Superior temporal gyrus (tissue), 1 donor: Measurements from ENCODE around the gene RAB40B.
"Not testable (repeated sequence)": the region's sequence is repeated elsewhere in the genome, so short reads cannot be mapped to it uniquely, and the experiment has no call there.

Source experiments
- DNase-seq: peaks from one replicate; pipeline ENCODE4 v3.0.0-alpha.2; 2016; ENCODE audit errors: extremely low spot score

The RAB40B gene

DNA sequence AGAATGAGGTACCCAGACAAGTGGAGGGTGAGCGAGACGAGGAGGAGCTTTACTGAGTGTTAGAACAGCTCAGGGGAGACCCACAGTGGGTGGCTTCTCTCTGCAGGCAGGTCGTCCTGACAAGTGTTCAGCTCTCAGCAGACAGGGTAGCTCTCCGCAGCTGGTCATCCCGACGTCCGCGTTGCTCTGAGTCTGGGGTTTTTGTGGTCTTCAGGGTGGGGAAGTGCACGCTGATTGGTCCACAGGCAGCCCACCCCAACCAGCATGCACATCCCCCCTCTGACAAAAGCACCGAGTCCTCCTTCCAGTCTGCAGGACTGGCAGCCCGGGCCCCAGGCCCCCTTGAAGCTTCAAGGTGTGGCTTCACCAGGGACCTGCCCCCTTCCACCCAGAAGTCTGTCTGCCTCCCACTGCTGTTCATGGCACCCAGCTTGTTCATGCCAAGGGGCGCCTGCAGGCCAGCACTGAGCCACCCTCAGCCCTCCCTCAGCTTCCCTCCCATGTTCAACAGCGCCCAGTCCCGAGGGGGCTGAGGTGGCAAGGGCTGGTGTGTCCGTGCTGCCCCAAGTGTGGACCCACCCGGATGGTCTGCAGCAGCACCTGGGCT is 30.4 kb downstream of the RAB40B start:
- no peak for DNase-seq

DNA sequence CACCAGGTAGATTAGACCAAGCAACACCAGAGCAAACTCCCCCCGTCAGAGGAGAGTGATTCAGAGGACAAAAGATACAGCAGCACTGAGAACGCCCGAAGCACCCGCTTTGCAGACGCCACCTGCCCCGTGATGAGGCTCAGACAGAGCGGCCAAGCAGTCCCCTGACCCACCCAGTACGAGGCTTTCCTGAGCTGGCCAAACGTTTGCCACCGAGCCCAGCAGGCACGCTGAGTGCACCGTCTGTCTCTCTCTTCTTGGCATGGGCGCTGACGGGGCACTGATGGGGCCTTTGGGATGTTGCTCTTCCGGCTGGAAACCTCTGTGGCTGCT is 30.9 kb downstream of the RAB40B start:
- DNase-seq = no peak

DNA sequence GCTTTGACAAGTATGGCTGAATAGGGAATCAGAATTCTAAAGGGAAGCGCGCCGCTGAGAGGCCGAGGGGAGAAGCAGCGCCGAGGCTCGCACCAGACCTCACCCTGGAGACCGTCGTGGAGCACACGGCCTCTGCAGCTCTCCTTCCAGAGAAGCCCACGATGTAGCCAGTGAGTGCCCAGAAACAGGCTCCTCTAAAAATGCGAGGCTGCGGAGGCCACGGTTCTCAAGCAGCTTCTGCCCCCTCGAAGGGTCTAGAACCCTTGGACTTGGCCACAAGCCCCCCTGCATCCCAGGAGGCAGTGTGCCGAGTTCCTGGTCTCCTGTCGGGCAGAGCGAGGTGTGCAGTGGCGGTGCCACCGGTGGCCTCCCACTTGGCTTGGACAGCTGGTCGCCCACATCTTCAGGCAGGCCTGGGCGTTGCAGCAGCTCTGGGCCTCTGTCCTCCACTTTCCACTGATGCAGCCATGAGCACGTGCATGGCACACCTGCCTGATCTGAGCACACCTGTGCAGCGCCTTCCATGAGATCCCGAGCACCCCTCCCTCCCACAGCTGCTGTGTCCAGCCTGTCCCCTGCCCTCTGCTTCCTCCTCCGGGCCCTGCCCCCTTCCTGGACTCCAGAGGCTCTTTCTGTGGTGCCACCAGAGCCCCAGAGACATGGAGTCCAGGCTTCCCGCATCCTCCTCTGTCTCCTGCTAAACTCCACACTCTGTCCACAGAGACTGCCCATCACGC is 31.4 kb downstream of the RAB40B start:
- no peak for DNase-seq

DNA sequence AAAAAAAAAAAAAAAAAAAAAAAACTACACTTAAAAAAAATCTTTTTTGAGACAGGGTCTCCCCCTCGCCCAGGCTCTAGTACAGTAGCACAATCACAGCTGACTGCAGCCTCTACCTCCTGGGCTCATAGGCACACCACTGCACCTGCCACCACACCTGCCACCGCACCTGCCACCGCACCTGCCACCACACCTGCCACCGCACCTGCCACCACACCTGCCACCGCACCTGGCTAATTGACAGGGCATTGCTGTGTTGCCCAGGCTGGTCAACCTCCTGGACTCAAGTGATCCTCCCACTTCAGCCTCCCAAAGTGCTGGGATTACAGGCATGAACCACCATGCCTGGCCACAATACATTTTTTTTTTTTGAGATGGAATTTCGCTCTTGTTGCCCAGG is 32.6 kb downstream of the RAB40B start:
- DNase-seq = no peak

DNA sequence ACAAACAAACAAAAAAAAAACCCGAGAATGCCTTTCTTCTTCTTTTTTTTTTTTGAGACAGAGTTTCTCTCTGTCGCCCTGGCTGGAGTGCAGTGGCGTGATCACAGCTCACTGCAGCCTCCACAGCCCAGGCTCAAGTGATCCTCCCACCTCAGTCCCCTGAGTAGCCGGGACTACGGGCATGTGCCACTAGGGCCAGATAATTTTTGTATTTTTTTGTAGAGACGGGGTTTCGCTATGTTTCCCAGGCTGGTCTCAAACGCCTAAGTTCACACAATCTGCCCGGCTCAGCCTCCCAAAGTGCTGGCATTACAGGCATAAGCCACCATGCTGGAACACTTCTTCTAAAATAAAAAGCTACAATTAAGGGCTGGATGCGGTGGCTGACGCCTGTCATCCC is 33.3 kb downstream of the RAB40B start:
- DNase-seq = no peak

DNA sequence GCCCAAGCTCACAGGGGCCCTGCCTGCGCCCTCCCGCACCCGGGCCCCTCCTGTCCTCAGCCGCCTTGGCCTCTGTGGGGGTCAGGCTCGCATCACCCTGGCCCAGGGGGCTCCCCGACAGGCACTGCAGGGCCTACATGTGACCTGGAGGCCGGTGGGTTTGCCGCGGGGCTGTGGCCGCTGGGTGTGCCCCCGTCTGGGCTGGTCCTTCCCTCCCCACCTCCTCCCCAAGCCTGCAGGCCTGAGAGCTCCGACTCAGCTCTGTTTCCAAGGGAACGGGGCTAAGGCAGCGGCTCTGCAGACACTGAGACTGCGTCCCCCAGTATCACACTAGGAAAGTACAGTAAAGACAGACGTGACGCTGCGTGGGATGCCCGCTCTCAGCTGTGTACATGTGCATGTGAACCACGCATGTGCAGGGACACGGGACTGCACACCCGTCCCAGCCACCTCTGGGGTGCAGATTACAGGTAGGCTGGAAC is 33.8 kb downstream of the RAB40B start:
- peak; percentile 52 for DNase-seq

GRCh38 chr17:82664276-82664575 is 34.3 kb downstream of the RAB40B start:
- DNase-seq = no peak

GRCh38 chr17:82663381-82664275 is 34.9 kb downstream of the RAB40B start:
- DNase-seq = no peak

GRCh38 chr17:82662711-82663261 is 35.7 kb downstream of the RAB40B start:
- no peak for DNase-seq

DNA sequence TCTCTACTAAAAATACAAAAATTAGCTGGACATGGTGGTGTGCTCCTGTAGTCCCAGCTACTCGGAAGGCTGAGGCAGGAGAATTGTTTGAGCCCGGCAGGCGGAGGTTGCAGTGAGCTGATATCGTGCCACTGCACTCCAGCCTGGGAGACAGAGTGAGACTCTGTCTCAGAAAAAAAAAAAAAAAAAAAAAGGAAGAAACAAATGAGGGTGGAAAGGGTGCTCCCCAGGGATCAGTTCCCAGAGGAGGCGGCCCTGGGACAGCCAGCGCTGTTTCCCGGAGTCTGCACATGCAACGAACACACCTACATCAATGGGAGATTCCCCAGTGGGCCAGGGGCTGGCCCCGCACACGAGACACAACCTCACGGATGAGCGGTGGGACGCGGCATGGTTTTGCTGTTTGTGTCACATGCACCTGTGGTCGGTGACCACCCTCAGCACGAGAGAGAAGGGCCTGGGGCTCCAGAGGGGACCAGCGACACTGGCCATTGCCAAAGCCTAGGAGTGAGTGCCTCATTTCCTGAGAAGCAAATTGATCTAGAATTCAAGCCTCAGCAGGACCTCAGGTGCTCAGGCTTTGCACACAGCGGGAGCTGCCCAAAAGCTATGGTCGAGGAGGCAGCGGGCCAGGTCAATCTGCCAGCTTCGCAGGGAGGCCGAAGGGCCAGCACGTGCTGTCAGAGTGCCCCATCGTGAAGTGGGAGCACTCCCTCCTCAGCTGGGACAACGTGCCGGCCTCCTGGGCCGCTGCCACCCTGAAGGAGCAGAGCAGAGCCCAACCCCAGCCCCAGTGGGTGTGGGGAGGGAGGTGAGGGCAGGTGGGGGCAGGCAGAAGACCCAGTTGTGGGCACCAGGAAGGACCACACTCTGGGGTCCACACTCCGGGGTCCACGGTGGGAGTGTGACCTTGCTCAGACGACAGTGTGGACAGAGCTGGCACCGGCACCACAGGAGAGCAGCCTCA is 36.5 kb downstream of the RAB40B start:
- DNase-seq = no peak

GRCh38 chr17:82659886-82660285 is 38.6 kb downstream of the RAB40B start:
- DNase-seq = no peak

DNA sequence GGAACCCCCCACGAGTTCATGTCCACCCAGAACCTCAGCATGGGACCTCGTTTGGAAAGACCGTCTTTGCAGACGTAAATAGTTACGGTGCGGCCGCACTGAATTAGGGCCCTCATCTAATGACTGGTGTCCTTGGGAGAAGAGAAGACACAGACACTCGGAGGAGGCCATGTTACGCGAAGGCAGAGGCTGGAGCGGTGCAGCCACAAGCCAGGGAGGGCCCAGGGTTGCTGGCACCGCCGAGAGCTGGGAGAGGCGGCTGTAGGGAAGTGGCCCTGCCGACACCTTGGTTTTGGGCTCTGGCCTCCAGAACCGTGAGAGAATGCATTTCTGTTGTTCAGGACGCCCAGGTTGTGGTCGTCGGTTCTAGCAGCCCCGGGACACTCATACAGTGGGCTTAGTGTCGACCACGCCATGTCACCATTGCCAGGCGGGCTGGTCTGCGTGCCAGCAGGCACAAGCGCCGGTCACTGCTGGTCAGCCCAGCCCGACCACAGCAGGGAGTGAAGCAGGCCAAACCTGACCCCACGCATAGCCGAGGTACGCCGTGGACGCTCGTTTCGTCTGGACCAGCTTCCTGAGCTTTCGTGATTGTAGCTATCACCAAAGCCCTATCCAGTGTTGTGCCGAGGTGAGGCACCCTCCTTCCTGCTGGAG is 39.6 kb downstream of the RAB40B start:
- no peak for DNase-seq

GRCh38 chr17:82658331-82658730 is 40.2 kb downstream of the RAB40B start:
- no peak for DNase-seq

- DNase-seq = no peak
Measured at GRCh38 chr17:82657926-82658325, 40.6 kb downstream of the RAB40B start.

DNA sequence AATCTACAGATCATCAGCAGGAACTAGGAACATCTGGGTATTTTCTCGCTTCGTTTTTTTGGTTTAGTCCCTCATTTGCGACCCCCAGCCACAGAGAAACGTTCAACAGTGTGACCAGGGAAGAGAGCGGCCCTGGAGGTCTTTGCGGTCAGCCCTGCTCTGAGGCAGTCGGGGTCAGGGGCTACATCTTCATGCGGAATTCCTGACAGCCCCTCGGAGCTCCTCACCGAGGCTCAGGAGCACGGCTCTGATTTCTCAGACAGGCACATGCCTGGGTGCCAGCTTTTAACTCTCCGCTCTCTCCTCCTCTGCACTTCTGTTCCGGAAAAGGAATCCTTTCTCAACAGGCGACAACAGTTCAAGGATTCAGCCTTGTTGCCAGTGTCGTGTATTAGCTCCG is 42.2 kb downstream of the RAB40B start:
- DNase-seq = no peak

GRCh38 chr17:82655523-82655922 is 43.0 kb downstream of the RAB40B start:
- DNase-seq = no peak

- DNase-seq = no peak
Measured at GRCh38 chr17:82655038-82655479, 43.4 kb downstream of the RAB40B start.

DNA sequence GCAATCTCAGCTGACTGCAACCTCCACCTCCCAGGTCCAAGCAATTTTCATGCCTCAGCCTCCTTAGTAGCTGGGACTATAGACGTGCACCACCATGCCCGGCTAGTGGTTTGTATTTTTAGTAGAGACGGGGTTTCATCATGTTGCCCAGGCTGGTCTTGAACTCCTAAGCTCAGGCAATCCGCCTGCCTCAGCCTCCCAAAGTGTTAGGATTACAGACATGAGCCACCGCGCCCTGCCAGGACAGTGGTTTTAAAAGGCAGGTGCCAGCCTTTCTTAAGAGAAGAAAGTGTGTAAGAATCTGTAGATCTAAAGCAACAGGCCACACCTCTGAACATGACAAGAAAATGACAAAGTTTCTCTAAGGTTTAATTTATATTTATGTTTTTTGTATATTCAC is 43.9 kb downstream of the RAB40B start:
- DNase-seq = not testable (repeated sequence)

GRCh38 chr17:82653651-82654528 is 44.6 kb downstream of the RAB40B start:
- DNase-seq = no peak

GRCh38 chr17:82650723-82651122 is 47.8 kb downstream of the RAB40B start:
- DNase-seq = no peak
